K562 (cell line): Measurements from ENCODE around the gene AVPI1. TPM values are rescaled to one million over a fixed set of nuclear protein-coding genes. Genes with fewer than 3 reads are reported as not detected.
A peak's percentile ranks its signal among the peaks of the same experiment; 100 is the strongest.

Experiments
- ARID1B ChIP-seq: fragments of 450-650 bp; IDR thresholded peaks from 2 replicates; pipeline ENCODE4 v1.6.1; 2016; ENCODE audit warnings: antibody characterized with exemption, mild to moderate bottlenecking, inconsistent platforms
- EP400 ChIP-seq: fragments of 450-650 bp; IDR thresholded peaks from 2 replicates; pipeline ENCODE4 v1.6.1; 2017; ENCODE audit warnings: antibody characterized with exemption, mild to moderate bottlenecking, moderate library complexity
- HDAC1 ChIP-seq, 2 experiments: fragments of 450-650 bp; IDR thresholded peaks; 2 replicates each; pipeline ENCODE4 v1.6.1; 2016 to 2017; ENCODE audit warnings: inconsistent platforms in 1 of 2, mild to moderate bottlenecking in 1 of 2, moderate library complexity in 1 of 2
- ILF3 ChIP-seq: fragments of 450-650 bp; IDR thresholded peaks from 2 replicates; pipeline ENCODE4 v1.6.1; 2018; ENCODE audit warnings: antibody characterized with exemption, mild to moderate bottlenecking, moderate library complexity, borderline replicate concordance
- JUNB ChIP-seq: fragments of 450-650 bp; formaldehyde crosslinking; conservative IDR thresholded peaks from 2 replicates; pipeline ENCODE4 v1.4.0; 2020; ENCODE audit warnings: mild to moderate bottlenecking
- LCOR ChIP-seq: sonication (generic); formaldehyde crosslinking; IDR thresholded peaks from 2 replicates; pipeline ENCODE4 v1.8.0; 2022; ENCODE audit warnings: mild to moderate bottlenecking, missing genetic modification reagents
- PTTG1 ChIP-seq: fragments of 450-650 bp; IDR thresholded peaks from 2 replicates; pipeline ENCODE4 v1.6.1; 2016; ENCODE audit warnings: low read depth, mild to moderate bottlenecking, missing genetic modification characterization, missing compliant biosample characterization
- SMARCC2 ChIP-seq: fragments of 450-650 bp; IDR thresholded peaks from 2 replicates; pipeline ENCODE4 v1.6.1; 2017; ENCODE audit warnings: antibody characterized with exemption, moderate library complexity, mild to moderate bottlenecking, low read depth
- ZNF143 ChIP-seq: sonication (generic); formaldehyde crosslinking; IDR thresholded peaks from 2 replicates; pipeline ENCODE4 v1.9.0; 2022; ENCODE audit warnings: mild to moderate bottlenecking, missing genetic modification reagents
- ZNF197 ChIP-seq: fragments of 200-800 bp; sonication (Bioruptor generic); IDR thresholded peaks from 2 replicates; pipeline ENCODE4 v1.6.1; 2016; ENCODE audit warnings: low read depth, missing genetic modification characterization, missing compliant biosample characterization
- polyA plus RNA-seq, 8 experiments: library from polyadenylated mRNA; depleted of rRNA in 4 of 8; stranded (reverse) in 5 of 8; unstranded in 3 of 8; fragments of >200 nt; fragmentation: Nextera tagmentation in 2 of 8; fragmentation: Illumina TruSeq in 1 of 8; extraction: Ambion mirVana in 2 of 8; extraction: Trizol in 1 of 8; gene quantifications; 2 replicates each; pipeline versions ENCODE4 v1.2.1 to v1.2.3, GENCODE V29; 2011 to 2014; ENCODE audit warnings: inconsistent platforms in 1 of 8, missing spikeins in 1 of 8
- total RNA-seq, 7 experiments: library from RNA; depleted of rRNA in 6 of 7; stranded (reverse); fragments of >200 nt in 6 of 7; fragmentation: Illumina TruSeq in 2 of 7; extraction: Trizol in 2 of 7; gene quantifications; 2 replicates each; pipeline versions ENCODE4 v1.2.1 to v1.2.3, GENCODE V29; 2011 to 2021; ENCODE audit warnings: low replicate concordance in 1 of 7
- TF ChIP-seq, protein P1 (sequence below): sonication (generic); formaldehyde crosslinking; IDR thresholded peaks from 2 replicates; pipeline ENCODE4 v1.8.1; 2023; ENCODE audit warnings: mild to moderate bottlenecking, missing genetic modification reagents, moderate library complexity
- TF ChIP-seq, protein P2 (sequence below): fragments of 450-650 bp; IDR thresholded peaks from 2 replicates; pipeline ENCODE4 v1.6.1; 2016; ENCODE audit warnings: antibody characterized with exemption
- TF ChIP-seq, protein P3 (sequence below): fragments of 250-450 bp; sonication (Bioruptor Pico); IDR thresholded peaks from 2 replicates; pipeline ENCODE4 v1.4.0; 2020
- TF ChIP-seq, protein P4 (sequence below): fragments of 250-450 bp; sonication (Bioruptor Pico); IDR thresholded peaks from 2 replicates; pipeline ENCODE4 v1.5.0; 2021
- TF ChIP-seq, protein P5 (sequence below): fragments of 450-650 bp; IDR thresholded peaks from 2 replicates; pipeline ENCODE4 v1.6.1; 2014; ENCODE audit warnings: low read depth, mild to moderate bottlenecking, moderate library complexity, borderline replicate concordance
- TF ChIP-seq, protein P6 (sequence below): fragments of 250-450 bp; sonication (Bioruptor Pico); IDR thresholded peaks from 2 replicates; pipeline ENCODE4 v1.8.0; 2021; ENCODE audit warnings: borderline replicate concordance, mild to moderate bottlenecking, moderate library complexity; ENCODE audit not compliant: poor library complexity, severe bottlenecking

Gene AVPI1
- total and polyA plus RNA-seq, 9 of the 15 experiments (the other 6 are each of a cell fraction or from before 2014, with no cell fraction given) = 0.90 to 10.4 (median 7.4) TPM

DNA sequence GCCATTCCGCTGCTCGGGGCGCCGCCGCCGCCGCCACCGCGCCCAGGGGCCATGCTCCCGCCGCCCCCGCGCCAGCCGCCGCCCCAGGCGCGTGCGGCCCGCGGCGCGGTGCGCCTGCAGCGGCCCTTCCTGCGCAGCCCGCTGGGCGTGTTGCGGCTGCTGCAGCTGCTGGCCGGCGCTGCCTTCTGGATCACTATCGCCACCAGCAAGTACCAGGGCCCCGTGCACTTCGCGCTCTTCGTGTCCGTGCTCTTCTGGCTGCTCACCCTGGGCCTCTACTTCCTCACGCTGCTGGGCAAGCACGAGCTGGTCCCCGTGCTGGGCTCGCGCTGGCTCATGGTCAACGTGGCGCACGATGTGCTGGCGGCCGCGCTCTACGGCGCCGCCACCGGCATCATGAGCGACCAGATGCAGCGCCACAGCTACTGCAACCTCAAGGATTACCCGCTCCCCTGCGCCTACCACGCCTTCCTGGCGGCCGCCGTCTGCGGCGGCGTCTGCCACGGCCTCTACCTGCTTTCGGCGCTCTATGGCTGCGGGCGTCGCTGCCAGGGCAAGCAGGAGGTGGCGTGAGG, 26.9 kb upstream of the AVPI1 start (continued):
- TF ChIP-seq, protein P1, sequence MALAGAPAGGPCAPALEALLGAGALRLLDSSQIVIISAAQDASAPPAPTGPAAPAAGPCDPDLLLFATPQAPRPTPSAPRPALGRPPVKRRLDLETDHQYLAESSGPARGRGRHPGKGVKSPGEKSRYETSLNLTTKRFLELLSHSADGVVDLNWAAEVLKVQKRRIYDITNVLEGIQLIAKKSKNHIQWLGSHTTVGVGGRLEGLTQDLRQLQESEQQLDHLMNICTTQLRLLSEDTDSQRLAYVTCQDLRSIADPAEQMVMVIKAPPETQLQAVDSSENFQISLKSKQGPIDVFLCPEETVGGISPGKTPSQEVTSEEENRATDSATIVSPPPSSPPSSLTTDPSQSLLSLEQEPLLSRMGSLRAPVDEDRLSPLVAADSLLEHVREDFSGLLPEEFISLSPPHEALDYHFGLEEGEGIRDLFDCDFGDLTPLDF (CRISPR knock-in tag) = no peak
- TF ChIP-seq HDAC1 (IDR thresholded peaks at IDR 0.05) = peak in 1 of 2 experiments; percentile 20; a peak in 1 of 4 replicates
- TF ChIP-seq SMARCC2 = no peak
- no peak for TF ChIP-seq JUNB (CRISPR knock-in tag)
- no peak for TF ChIP-seq LCOR (CRISPR knock-in tag)
- TF ChIP-seq EP400 = peak; percentile 71; the same call in 1 of the 2 replicates
- TF ChIP-seq, protein P2, sequence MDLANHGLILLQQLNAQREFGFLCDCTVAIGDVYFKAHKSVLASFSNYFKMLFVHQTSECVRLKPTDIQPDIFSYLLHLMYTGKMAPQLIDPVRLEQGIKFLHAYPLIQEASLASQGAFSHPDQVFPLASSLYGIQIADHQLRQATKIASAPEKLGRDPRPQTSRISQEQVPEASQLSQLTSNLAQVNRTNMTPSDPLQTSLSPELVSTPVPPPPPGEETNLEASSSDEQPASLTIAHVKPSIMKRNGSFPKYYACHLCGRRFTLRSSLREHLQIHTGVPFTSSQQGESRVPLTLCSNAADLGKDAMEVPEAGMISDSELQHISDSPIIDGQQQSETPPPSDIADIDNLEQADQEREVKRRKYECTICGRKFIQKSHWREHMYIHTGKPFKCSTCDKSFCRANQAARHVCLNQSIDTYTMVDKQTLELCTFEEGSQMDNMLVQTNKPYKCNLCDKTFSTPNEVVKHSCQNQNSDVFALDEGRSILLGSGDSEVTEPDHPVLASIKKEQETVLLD = no peak
- TF ChIP-seq ARID1B = no peak
- no peak for TF ChIP-seq ZNF143
- TF ChIP-seq, protein P3, sequence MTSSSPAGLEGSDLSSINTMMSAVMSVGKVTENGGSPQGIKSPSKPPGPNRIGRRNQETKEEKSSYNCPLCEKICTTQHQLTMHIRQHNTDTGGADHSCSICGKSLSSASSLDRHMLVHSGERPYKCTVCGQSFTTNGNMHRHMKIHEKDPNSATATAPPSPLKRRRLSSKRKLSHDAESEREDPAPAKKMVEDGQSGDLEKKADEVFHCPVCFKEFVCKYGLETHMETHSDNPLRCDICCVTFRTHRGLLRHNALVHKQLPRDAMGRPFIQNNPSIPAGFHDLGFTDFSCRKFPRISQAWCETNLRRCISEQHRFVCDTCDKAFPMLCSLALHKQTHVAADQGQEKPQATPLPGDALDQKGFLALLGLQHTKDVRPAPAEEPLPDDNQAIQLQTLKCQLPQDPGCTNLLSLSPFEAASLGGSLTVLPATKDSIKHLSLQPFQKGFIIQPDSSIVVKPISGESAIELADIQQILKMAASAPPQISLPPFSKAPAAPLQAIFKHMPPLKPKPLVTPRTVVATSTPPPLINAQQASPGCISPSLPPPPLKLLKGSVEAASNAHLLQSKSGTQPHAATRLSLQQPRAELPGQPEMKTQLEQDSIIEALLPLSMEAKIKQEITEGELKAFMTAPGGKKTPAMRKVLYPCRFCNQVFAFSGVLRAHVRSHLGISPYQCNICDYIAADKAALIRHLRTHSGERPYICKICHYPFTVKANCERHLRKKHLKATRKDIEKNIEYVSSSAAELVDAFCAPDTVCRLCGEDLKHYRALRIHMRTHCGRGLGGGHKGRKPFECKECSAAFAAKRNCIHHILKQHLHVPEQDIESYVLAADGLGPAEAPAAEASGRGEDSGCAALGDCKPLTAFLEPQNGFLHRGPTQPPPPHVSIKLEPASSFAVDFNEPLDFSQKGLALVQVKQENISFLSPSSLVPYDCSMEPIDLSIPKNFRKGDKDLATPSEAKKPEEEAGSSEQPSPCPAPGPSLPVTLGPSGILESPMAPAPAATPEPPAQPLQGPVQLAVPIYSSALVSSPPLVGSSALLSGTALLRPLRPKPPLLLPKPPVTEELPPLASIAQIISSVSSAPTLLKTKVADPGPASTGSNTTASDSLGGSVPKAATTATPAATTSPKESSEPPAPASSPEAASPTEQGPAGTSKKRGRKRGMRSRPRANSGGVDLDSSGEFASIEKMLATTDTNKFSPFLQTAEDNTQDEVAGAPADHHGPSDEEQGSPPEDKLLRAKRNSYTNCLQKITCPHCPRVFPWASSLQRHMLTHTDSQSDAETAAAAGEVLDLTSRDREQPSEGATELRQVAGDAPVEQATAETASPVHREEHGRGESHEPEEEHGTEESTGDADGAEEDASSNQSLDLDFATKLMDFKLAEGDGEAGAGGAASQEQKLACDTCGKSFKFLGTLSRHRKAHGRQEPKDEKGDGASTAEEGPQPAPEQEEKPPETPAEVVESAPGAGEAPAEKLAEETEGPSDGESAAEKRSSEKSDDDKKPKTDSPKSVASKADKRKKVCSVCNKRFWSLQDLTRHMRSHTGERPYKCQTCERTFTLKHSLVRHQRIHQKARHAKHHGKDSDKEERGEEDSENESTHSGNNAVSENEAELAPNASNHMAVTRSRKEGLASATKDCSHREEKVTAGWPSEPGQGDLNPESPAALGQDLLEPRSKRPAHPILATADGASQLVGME (CRISPR knock-in tag) = no peak
- TF ChIP-seq, protein P4, sequence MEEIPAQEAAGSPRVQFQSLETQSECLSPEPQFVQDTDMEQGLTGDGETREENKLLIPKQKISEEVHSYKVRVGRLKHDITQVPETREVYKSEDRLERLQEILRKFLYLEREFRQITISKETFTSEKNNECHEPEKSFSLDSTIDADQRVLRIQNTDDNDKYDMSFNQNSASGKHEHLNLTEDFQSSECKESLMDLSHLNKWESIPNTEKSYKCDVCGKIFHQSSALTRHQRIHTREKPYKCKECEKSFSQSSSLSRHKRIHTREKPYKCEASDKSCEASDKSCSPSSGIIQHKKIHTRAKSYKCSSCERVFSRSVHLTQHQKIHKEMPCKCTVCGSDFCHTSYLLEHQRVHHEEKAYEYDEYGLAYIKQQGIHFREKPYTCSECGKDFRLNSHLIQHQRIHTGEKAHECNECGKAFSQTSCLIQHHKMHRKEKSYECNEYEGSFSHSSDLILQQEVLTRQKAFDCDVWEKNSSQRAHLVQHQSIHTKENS (CRISPR knock-in tag) = no peak
- no peak for TF ChIP-seq ZNF197 (CRISPR knock-in tag)
- TF ChIP-seq, protein P5, sequence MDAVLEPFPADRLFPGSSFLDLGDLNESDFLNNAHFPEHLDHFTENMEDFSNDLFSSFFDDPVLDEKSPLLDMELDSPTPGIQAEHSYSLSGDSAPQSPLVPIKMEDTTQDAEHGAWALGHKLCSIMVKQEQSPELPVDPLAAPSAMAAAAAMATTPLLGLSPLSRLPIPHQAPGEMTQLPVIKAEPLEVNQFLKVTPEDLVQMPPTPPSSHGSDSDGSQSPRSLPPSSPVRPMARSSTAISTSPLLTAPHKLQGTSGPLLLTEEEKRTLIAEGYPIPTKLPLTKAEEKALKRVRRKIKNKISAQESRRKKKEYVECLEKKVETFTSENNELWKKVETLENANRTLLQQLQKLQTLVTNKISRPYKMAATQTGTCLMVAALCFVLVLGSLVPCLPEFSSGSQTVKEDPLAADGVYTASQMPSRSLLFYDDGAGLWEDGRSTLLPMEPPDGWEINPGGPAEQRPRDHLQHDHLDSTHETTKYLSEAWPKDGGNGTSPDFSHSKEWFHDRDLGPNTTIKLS = peak; percentile 76
- TF ChIP-seq ILF3 = no peak
- TF ChIP-seq, protein P6, sequence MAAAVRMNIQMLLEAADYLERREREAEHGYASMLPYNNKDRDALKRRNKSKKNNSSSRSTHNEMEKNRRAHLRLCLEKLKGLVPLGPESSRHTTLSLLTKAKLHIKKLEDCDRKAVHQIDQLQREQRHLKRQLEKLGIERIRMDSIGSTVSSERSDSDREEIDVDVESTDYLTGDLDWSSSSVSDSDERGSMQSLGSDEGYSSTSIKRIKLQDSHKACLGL (CRISPR knock-in tag) = no peak
- no peak for TF ChIP-seq PTTG1 (tag)
